GM12875 (cell line): ENCODE measurements around the gene C1QTNF8.

Experiments
- H3K4me3 ChIP-seq: one replicate; pipeline ENCODE4 v1.5.1; 2011; ENCODE audit warnings: low read depth, low read length, control low read depth
- CTCF ChIP-seq: IDR thresholded peaks from 2 replicates; pipeline ENCODE4 v1.5.1; 2011; ENCODE audit warnings: low read depth, mild to moderate bottlenecking, control low read depth, inconsistent platforms, low read length, moderate library complexity, borderline replicate concordance; ENCODE audit not compliant: insufficient read depth

Gene C1QTNF8

GRCh38 chr16:1102333-1102700 is 6.3 kb upstream of the C1QTNF8 start:
- TF ChIP-seq CTCF: no peak
- no peak overlapping the region for H3K4me3 ChIP-seq

GRCh38 chr16:1101573-1102332 is 5.7 kb upstream of the C1QTNF8 start:
- TF ChIP-seq CTCF: no peak
- H3K4me3 ChIP-seq: no peak overlapping the region

GRCh38 chr16:1101133-1101532 is 5.1 kb upstream of the C1QTNF8 start:
- no peak for TF ChIP-seq CTCF
- H3K4me3 ChIP-seq: no peak overlapping the region

GRCh38 chr16:1100084-1100800 is 4.2 kb upstream of the C1QTNF8 start:
- no peak overlapping the region for H3K4me3 ChIP-seq
- no peak for TF ChIP-seq CTCF

GRCh38 chr16:1099189-1100083 is 3.4 kb upstream of the C1QTNF8 start:
- no peak for TF ChIP-seq CTCF

GRCh38 chr16:1098266-1098991 is 2.4 kb upstream of the C1QTNF8 start:
- no peak for TF ChIP-seq CTCF
- H3K4me3 ChIP-seq: no peak overlapping the region

More at GRCh38 chr16:1099189-1100083, 3.4 kb upstream of the C1QTNF8 start:
- no peak overlapping the region for H3K4me3 ChIP-seq
